Large intestine (tissue), 3 donors: ENCODE data around the gene ALPL. TPM values are rescaled to one million over a fixed set of nuclear protein-coding genes. Genes with fewer than 3 reads are reported as not detected.

Experiments
- DNase-seq, 2 donors: peaks; one replicate each; pipeline versions ENCODE4 v3.0.0 to v3.0.0-alpha.2; 2013
- H3K27ac ChIP-seq: one replicate; pipeline ENCODE4 v1.5.1; 2013; ENCODE audit warnings: low read length
- H3K27me3 ChIP-seq: 2 replicates; pipeline ENCODE4 v1.6.1; 2013; ENCODE audit warnings: low read length; ENCODE audit not compliant: control insufficient read depth, insufficient read depth
- H3K36me3 ChIP-seq: 2 replicates; pipeline ENCODE4 v1.6.1; 2013; ENCODE audit warnings: low read length; ENCODE audit not compliant: control insufficient read depth, insufficient read depth
- H3K4me1 ChIP-seq: one replicate; pipeline ENCODE4 v1.6.1; 2013; ENCODE audit warnings: low read length; ENCODE audit not compliant: control insufficient read depth, insufficient read depth
- H3K4me3 ChIP-seq: one replicate; pipeline ENCODE4 v1.5.1; 2013; ENCODE audit warnings: low read length
- H3K9me3 ChIP-seq: one replicate; pipeline ENCODE4 v1.6.1; 2013; ENCODE audit warnings: mild to moderate bottlenecking, low read depth, low read length, moderate library complexity; ENCODE audit not compliant: control insufficient read depth
- WGBS: methylation state at CpG from one replicate; pipeline ENCODE4 v1.1.5; 2013; ENCODE audit warnings: low lambda C conversion rate; ENCODE audit not compliant: insufficient coverage; 5-methylcytosine and 5-hydroxymethylcytosine counted together
- polyA plus RNA-seq: library from polyadenylated mRNA; unstranded; fragments of 120-200 nt; gene quantifications from one replicate; pipeline ENCODE4 v1.2.1, GENCODE V29; 2013

ALPL gene
- polyA plus RNA-seq, 1 donor: 1.5 TPM

GRCh38 chr1:21608798-21609197 lies 99.6 kb downstream of the ALPL start:
- peaks cover 49% of the 10 kb centered on the region for H3K36me3 ChIP-seq
- no CpG with 5 or more reads among the region's 4 CpGs for WGBS
- peak in 1 of 2 donors; percentile 59 for DNase-seq
- no peaks in the 10 kb centered on the region for H3K27me3 ChIP-seq
- H3K27ac ChIP-seq: peak overlapping the region; percentile 61
- peaks cover 53% of the 10 kb centered on the region for H3K4me1 ChIP-seq
- peaks cover 2% of the 10 kb centered on the region for H3K9me3 ChIP-seq
- no peak overlapping the region for H3K4me3 ChIP-seq

DNA sequence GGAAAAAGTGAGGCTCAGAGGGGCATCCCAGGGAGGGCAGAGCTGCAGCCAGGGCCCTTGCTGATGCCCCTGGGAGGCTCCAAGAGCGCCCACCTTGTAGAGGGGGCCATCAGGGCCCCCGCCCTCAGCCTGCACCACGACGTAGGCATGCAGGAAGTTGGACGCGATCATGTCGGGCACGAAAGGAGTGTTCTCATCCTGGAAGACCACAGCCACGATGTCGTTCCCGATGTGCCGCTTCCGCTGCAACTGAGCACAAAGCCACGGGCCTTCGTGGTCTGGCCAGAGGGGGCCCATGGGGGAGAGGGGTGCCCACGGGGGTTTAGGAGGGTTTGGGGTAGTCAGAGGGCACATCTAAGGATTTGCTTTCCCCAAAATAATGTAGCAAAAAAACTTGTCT lies 100.8 kb downstream of the ALPL start:
- peaks cover 50% of the 10 kb centered on the region for H3K36me3 ChIP-seq
- WGBS: no CpG with 5 or more reads among the region's 16 CpGs
- no peak for DNase-seq

DNA sequence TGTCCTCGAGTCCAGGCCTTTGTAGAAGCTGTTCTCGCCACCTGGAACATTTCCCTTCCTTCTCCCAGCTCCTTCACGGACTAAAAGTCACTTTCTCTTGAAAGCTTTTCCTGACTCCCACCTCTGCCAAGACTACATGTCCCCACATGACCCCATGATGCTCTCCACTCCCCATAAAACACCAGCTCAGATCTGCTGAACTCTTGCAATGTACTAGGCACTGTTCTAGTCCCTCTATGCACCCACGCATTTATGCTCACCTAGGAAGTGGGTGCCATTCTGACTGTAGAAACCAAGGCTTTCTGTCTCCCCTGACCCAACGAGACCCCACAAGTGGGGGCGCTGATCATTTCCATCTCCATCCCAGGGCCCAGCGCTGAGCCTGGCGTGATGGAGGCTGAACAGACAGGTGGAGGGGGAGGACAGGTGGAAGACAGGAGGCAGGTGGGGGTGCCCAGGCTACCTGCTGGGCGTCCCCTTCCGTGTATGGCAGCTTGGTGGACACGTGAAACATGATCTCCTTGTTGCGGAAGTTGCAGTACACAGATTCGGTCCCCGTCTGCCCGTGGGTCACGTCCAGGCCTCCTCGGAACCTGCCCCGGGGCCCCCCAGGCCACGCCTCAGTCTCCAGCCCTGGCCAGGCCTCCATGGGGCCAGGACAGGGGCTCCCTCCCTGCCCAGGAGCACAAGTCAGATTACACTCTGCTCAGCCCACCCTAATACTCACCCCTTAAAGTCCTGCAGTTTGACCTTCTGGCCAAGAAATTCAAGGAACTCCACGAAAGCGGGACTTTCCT lies 102.0 kb downstream of the ALPL start:
- Histone ChIP-seq H3K27me3 (no peaks in the 10 kb centered on the region), H3K4me3 (no peak overlapping the region), H3K27ac (peak overlapping the region; percentile 74), H3K4me1 (peaks cover 75% of the 10 kb centered on the region), H3K36me3 (peaks cover 41% of the 10 kb centered on the region), H3K9me3 (peaks cover 2% of the 10 kb centered on the region)
- WGBS: no CpG with 5 or more reads among the region's 21 CpGs
- DNase-seq: peak; percentile 69 to 84

More for the DNA sequence above, 100.8 kb downstream of the ALPL start:
- Histone ChIP-seq H3K27me3 (no peaks in the 10 kb centered on the region), H3K9me3 (peaks cover 2% of the 10 kb centered on the region), H3K27ac (no peak overlapping the region), H3K4me3 (no peak overlapping the region), H3K4me1 (peaks cover 66% of the 10 kb centered on the region)

DNA sequence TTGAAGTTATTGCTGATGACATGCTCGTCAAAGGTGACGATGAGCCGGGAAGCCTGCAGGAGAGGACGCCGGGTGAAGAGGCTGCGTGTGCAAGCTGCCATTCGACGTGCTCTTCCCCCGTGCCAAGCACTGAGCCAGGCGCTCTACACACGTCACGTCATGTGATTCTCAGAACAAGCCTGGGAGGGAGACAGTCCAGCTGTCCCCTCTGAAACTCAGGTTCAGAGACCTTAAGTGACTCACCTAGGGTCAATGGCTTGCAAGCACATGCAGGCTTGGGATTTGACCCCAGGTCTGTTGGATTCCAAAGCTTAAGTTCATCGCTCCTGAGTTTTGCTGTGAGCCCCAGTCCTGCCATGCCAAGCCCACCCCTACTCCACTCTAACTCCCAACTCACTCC lies 102.8 kb downstream of the ALPL start:
- Histone ChIP-seq H3K4me1 (peaks cover 70% of the 10 kb centered on the region), H3K9me3 (peaks cover 2% of the 10 kb centered on the region), H3K36me3 (peaks cover 43% of the 10 kb centered on the region), H3K4me3 (no peak overlapping the region), H3K27me3 (no peaks in the 10 kb centered on the region), H3K27ac (peak overlapping the region; percentile 74)
- DNase-seq: peak; percentile 56 to 73
- WGBS: no CpG with 5 or more reads among the region's 13 CpGs

DNA sequence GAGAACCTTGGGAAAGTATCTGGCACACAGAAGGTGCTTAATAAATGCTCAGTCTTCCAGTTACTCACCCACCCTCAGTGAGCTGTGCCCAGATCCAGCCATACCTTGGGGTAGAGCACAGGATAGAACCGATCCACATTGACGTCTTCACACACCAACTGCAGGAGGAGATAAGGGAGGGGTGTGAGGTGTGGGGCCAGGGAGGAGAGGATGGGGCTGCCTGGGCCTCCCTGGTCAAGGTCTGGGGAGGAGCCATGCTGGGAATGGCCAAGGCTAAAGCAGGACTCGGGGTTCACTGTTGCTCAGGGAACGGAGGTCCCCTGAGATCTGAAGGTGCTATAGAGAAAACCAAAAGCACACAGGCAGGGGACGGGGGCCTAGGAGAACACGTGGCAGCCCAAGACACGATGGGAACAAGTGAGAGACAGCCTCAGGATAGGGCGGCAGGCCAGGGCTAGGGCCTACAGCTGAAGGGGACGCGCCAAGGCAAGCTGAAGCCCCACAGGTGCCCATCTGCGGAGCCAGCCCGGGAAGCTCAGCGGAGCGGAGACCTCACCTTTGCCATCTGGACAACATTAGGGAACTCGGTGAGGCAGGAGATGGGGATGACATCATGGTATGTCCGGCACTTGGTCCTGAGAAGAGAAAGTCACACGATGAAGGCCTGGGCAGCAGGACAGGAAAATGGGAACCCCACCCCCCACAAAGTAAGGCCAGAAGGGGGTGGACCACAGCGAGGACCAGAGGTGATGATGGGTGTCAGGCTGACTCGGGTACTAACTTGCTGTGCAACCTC lies 104.0 kb downstream of the ALPL start:
- Histone ChIP-seq H3K9me3 (no peaks in the 10 kb centered on the region), H3K4me1 (peaks cover 72% of the 10 kb centered on the region), H3K36me3 (peaks cover 50% of the 10 kb centered on the region), H3K27ac (peak overlapping the region; percentile 74), H3K4me3 (no peak overlapping the region), H3K27me3 (no peaks in the 10 kb centered on the region)
- DNase-seq: peak in 1 of 2 donors; percentile 79
- WGBS: 87% methylated on average over 3 of the region's 19 CpGs

GRCh38 chr1:21614419-21615115 lies 105.3 kb downstream of the ALPL start:
- Histone ChIP-seq H3K9me3 (no peaks in the 10 kb centered on the region), H3K27ac (peak overlapping the region; percentile 82), H3K27me3 (no peaks in the 10 kb centered on the region), H3K4me1 (peaks cover 73% of the 10 kb centered on the region), H3K4me3 (no peak overlapping the region), H3K36me3 (peaks cover 49% of the 10 kb centered on the region)
- DNase-seq: peak; percentile 88 to 94
- no CpG with 5 or more reads among the region's 11 CpGs for WGBS

GRCh38 chr1:21616372-21616771 lies 107.1 kb downstream of the ALPL start:
- Histone ChIP-seq H3K9me3 (no peaks in the 10 kb centered on the region), H3K27me3 (no peaks in the 10 kb centered on the region), H3K27ac (peak overlapping the region; percentile 82), H3K4me1 (peaks cover 82% of the 10 kb centered on the region), H3K4me3 (no peak overlapping the region), H3K36me3 (peaks cover 39% of the 10 kb centered on the region)
- no peak for DNase-seq
- WGBS: no CpG with 5 or more reads among the region's 8 CpGs

DNA sequence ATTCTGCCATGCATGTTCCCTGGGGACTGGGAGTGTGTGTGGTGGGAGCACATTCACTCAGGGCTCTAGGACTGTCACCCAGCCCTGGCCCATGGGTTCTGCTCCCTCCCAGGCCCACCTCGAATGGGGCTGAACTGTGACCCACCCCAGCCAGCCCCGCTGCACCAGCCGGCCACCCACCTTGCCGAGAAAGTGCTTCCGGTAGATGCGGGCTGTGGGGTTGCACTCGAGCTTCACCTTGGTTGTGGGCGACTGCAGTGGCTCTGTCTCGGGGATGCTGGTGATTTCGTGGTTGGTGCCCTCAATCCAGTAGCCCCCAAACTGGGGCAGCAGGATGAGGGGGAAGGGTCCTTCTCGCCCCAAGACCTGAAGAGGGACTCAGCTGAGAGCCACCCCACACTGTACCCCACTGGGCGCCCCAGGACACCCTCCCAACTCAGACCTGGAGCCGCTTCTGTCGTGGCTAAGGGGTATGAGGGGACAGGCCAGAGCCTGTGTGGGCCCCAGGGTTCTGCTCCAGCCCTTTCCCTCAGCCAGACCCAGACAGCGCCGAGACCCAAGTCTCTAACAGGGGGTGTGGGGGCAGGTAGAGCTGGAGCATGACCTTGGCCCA lies 108.0 kb downstream of the ALPL start:
- peaks cover 76% of the 10 kb centered on the region for H3K4me1 ChIP-seq
- no peak for DNase-seq
- H3K27ac ChIP-seq: no peak overlapping the region
- no peak overlapping the region for H3K4me3 ChIP-seq
- H3K9me3 ChIP-seq: no peaks in the 10 kb centered on the region
- peaks cover 32% of the 10 kb centered on the region for H3K36me3 ChIP-seq
- WGBS: no CpG with 5 or more reads among the region's 16 CpGs
- no peaks in the 10 kb centered on the region for H3K27me3 ChIP-seq

GRCh38 chr1:21618059-21618458 lies 108.8 kb downstream of the ALPL start:
- WGBS: no CpG with 5 or more reads among the region's 7 CpGs
- Histone ChIP-seq H3K36me3 (peaks cover 28% of the 10 kb centered on the region), H3K27me3 (no peaks in the 10 kb centered on the region), H3K4me3 (no peak overlapping the region), H3K27ac (no peak overlapping the region), H3K4me1 (peaks cover 73% of the 10 kb centered on the region), H3K9me3 (no peaks in the 10 kb centered on the region)
- no peak for DNase-seq
